SJCRH30 (cell line): ENCODE data around the gene TRPC4AP. TPM values are rescaled to one million over a fixed set of nuclear protein-coding genes. Genes with fewer than 3 reads are reported as not detected.

Source experiments
- DNase-seq, 2 experiments: peaks; one replicate each; pipeline ENCODE4 v3.0.0-alpha.2; 2015 to 2020
- H3K27ac ChIP-seq: fragments of 250-450 bp; sonication (Bioruptor Pico); 2 replicates; pipeline ENCODE4 v1.5.1; 2020; ENCODE audit warnings: mild to moderate bottlenecking, moderate library complexity
- H3K27me3 ChIP-seq: fragments of 250-450 bp; sonication (Bioruptor Pico); 2 replicates; pipeline ENCODE4 v1.5.1; 2020; ENCODE audit warnings: mild to moderate bottlenecking, moderate library complexity
- H3K36me3 ChIP-seq: fragments of 250-450 bp; sonication (Bioruptor Pico); 2 replicates; pipeline ENCODE4 v1.5.1; 2020; ENCODE audit warnings: mild to moderate bottlenecking, moderate library complexity
- H3K4me1 ChIP-seq: fragments of 250-450 bp; sonication (Bioruptor Pico); 2 replicates; pipeline ENCODE4 v1.5.1; 2020; ENCODE audit warnings: mild to moderate bottlenecking, moderate library complexity
- H3K4me3 ChIP-seq: fragments of 250-450 bp; sonication (Bioruptor Pico); 2 replicates; pipeline ENCODE4 v1.5.1; 2020; ENCODE audit warnings: mild to moderate bottlenecking, moderate library complexity
- H3K9me3 ChIP-seq: fragments of 250-450 bp; sonication (Bioruptor Pico); replicated peaks from 2 replicates; pipeline ENCODE4 v1.5.1; 2020; ENCODE audit warnings: mild to moderate bottlenecking, moderate library complexity
- total RNA-seq: library from RNA; depleted of rRNA; stranded (reverse); fragments of >200 nt; shearing (Covaris generic); gene quantifications from 2 replicates; pipeline ENCODE4 v1.2.3, GENCODE V29; 2014

TRPC4AP gene
- total RNA-seq, 1 experiment from 2014 or later, result 68.9 TPM

- no peak for DNase-seq
- H3K9me3 ChIP-seq, result no peaks in the 10 kb centered on the region
- H3K4me3 ChIP-seq, result no peak overlapping the region
- peaks cover 54% of the 10 kb centered on the region for H3K36me3 ChIP-seq
- H3K27me3 ChIP-seq, result no peaks in the 10 kb centered on the region
- no peak overlapping the region for H3K27ac ChIP-seq
- peaks cover 9% of the 10 kb centered on the region; the same call in 1 of the 2 replicates for H3K4me1 ChIP-seq
Observed at GRCh38 chr20:35000311-35000921, 92.2 kb downstream of the TRPC4AP start.

- Histone ChIP-seq H3K9me3 (no peaks in the 10 kb centered on the region), H3K4me3 (no peak overlapping the region), H3K27me3 (no peaks in the 10 kb centered on the region), H3K4me1 (peaks cover 9% of the 10 kb centered on the region; the same call in 1 of the 2 replicates), H3K27ac (no peak overlapping the region), H3K36me3 (peaks cover 48% of the 10 kb centered on the region)
- DNase-seq, result no peak
Observed at GRCh38 chr20:34999782-35000181, 92.8 kb downstream of the TRPC4AP start.

GRCh38 chr20:34999021-34999451 is 93.6 kb downstream of the TRPC4AP start:
- Histone ChIP-seq H3K27me3 (no peaks in the 10 kb centered on the region), H3K4me1 (peaks cover 9% of the 10 kb centered on the region; the same call in 1 of the 2 replicates), H3K9me3 (no peaks in the 10 kb centered on the region), H3K4me3 (no peak overlapping the region), H3K36me3 (peaks cover 50% of the 10 kb centered on the region), H3K27ac (no peak overlapping the region)
- no peak for DNase-seq

GRCh38 chr20:34998331-34998950 is 94.2 kb downstream of the TRPC4AP start:
- Histone ChIP-seq H3K27ac (no peak overlapping the region), H3K36me3 (peaks cover 48% of the 10 kb centered on the region), H3K4me3 (no peak overlapping the region)

GRCh38 chr20:34997774-34998173 is 94.8 kb downstream of the TRPC4AP start:
- peaks cover 9% of the 10 kb centered on the region; the same call in 1 of the 2 replicates for H3K4me1 ChIP-seq
- no peaks in the 10 kb centered on the region for H3K27me3 ChIP-seq
- H3K4me3 ChIP-seq, result no peak overlapping the region
- no peak overlapping the region for H3K27ac ChIP-seq
- no peaks in the 10 kb centered on the region for H3K9me3 ChIP-seq
- H3K36me3 ChIP-seq, result peaks cover 47% of the 10 kb centered on the region
- DNase-seq, result no peak

More at GRCh38 chr20:34998331-34998950, 94.2 kb downstream of the TRPC4AP start:
- H3K4me1 ChIP-seq, result peaks cover 9% of the 10 kb centered on the region; the same call in 1 of the 2 replicates
- H3K9me3 ChIP-seq, result no peaks in the 10 kb centered on the region
- no peak for DNase-seq
- no peaks in the 10 kb centered on the region for H3K27me3 ChIP-seq

- Histone ChIP-seq H3K27ac (no peak overlapping the region), H3K9me3 (no peaks in the 10 kb centered on the region), H3K27me3 (no peaks in the 10 kb centered on the region), H3K4me1 (peaks cover 9% of the 10 kb centered on the region; the same call in 1 of the 2 replicates), H3K4me3 (no peak overlapping the region), H3K36me3 (peaks cover 42% of the 10 kb centered on the region)
- DNase-seq, result no peak
Observed at GRCh38 chr20:34997131-34997561, 95.5 kb downstream of the TRPC4AP start.

- peak in 1 of 2 experiments; percentile 50 for DNase-seq
- H3K27ac ChIP-seq, result peak overlapping the region; percentile 38
- H3K4me3 ChIP-seq, result no peak overlapping the region
- no peaks in the 10 kb centered on the region for H3K27me3 ChIP-seq
- H3K36me3 ChIP-seq, result peaks cover 36% of the 10 kb centered on the region
- H3K9me3 ChIP-seq, result no peaks in the 10 kb centered on the region
- peaks cover 9% of the 10 kb centered on the region; the same call in 1 of the 2 replicates for H3K4me1 ChIP-seq
Observed at GRCh38 chr20:34996243-34997028, 96.2 kb downstream of the TRPC4AP start.

GRCh38 chr20:34995696-34996095 is 96.9 kb downstream of the TRPC4AP start:
- H3K4me3 ChIP-seq, result no peak overlapping the region
- H3K36me3 ChIP-seq, result peaks cover 32% of the 10 kb centered on the region
- H3K4me1 ChIP-seq, result peaks cover 9% of the 10 kb centered on the region; the same call in 1 of the 2 replicates
- H3K27ac ChIP-seq, result peak overlapping the region; percentile 38
- no peaks in the 10 kb centered on the region for H3K9me3 ChIP-seq
- no peak for DNase-seq
- no peaks in the 10 kb centered on the region for H3K27me3 ChIP-seq

- H3K27me3 ChIP-seq, result no peaks in the 10 kb centered on the region
- peaks cover 9% of the 10 kb centered on the region; the same call in 1 of the 2 replicates for H3K4me1 ChIP-seq
- H3K9me3 ChIP-seq, result no peaks in the 10 kb centered on the region
- no peak overlapping the region for H3K4me3 ChIP-seq
- no peak overlapping the region for H3K27ac ChIP-seq
- no peak for DNase-seq
- H3K36me3 ChIP-seq, result peaks cover 32% of the 10 kb centered on the region
Observed at GRCh38 chr20:34995192-34995591, 97.4 kb downstream of the TRPC4AP start.

GRCh38 chr20:34994509-34995131 is 98.0 kb downstream of the TRPC4AP start:
- Histone ChIP-seq H3K27me3 (no peaks in the 10 kb centered on the region), H3K27ac (no peak overlapping the region), H3K4me1 (peaks cover 9% of the 10 kb centered on the region; the same call in 1 of the 2 replicates), H3K4me3 (no peak overlapping the region), H3K36me3 (peaks cover 32% of the 10 kb centered on the region), H3K9me3 (no peaks in the 10 kb centered on the region)
- DNase-seq, result no peak

- Histone ChIP-seq H3K9me3 (no peaks in the 10 kb centered on the region), H3K4me1 (peaks cover 9% of the 10 kb centered on the region; the same call in 1 of the 2 replicates), H3K27me3 (no peaks in the 10 kb centered on the region), H3K27ac (no peak overlapping the region), H3K36me3 (peaks cover 28% of the 10 kb centered on the region), H3K4me3 (no peak overlapping the region)
- no peak for DNase-seq
Observed at GRCh38 chr20:34993941-34994508, 98.6 kb downstream of the TRPC4AP start.

- H3K4me1 ChIP-seq, result peaks cover 9% of the 10 kb centered on the region; the same call in 1 of the 2 replicates
- no peak overlapping the region for H3K27ac ChIP-seq
- H3K4me3 ChIP-seq, result no peak overlapping the region
- H3K9me3 ChIP-seq, result no peaks in the 10 kb centered on the region
- H3K36me3 ChIP-seq, result peaks cover 19% of the 10 kb centered on the region
- H3K27me3 ChIP-seq, result no peaks in the 10 kb centered on the region
- no peak for DNase-seq
Observed at GRCh38 chr20:34992751-34993417, 99.7 kb downstream of the TRPC4AP start.

GRCh38 chr20:34990661-34991214 is 101.9 kb downstream of the TRPC4AP start:
- no peak for DNase-seq
- Histone ChIP-seq H3K4me1 (no peaks in the 10 kb centered on the region), H3K4me3 (no peak overlapping the region), H3K36me3 (peaks cover 8% of the 10 kb centered on the region; the same call in 1 of the 2 replicates), H3K27ac (no peak overlapping the region), H3K27me3 (no peaks in the 10 kb centered on the region), H3K9me3 (no peaks in the 10 kb centered on the region)
